Measurements from ENCODE around the gene SLC35A3. TPM values are rescaled to one million over a fixed set of nuclear protein-coding genes. Genes with fewer than 3 reads are reported as not detected.

The SLC35A3 gene
- total and polyA plus RNA-seq, 11 donors, result 4.4 to 10.9 (median 6.9) TPM

DNA sequence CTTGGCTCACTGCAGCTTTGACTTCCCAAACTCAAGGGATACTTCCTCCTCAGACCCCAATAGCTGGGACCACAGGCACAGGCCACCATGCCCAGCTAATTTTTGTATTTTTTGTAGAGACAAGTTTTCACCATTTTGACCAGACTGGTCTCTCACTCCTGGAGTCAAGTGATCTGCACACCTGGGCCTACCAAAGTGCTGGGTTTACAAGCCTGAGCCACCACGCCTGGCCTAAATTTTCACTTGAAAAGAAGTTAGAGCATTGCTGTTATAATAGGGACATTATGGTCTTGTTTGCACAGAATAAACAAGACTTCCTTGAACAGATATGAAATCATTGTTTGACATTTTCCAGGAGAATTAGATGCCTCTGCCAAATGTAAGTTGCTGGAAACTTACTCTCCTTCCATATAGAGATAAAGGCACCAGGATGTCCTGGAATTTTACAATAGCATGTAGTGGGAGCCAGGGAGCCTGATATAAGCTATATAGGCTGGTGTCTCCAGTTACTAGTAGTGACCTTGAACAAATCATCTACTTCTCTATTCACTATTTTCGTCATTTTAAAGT, 16.9 kb downstream of the SLC35A3 start:
- Histone ChIP-seq H3K9me3 (peaks cover 0 to 26% (median 7%) of the 10 kb centered on the region in 12 donors), H3K27me3 (no peaks in the 10 kb centered on the region), H3K36me3 (peaks cover 0 to 6% (median 0%) of the 10 kb centered on the region in 9 donors), H3K4me3 (no peak overlapping the region), H3K4me1 (peaks cover 0 to 11% (median 2%) of the 10 kb centered on the region in 12 donors), H3K27ac (peak overlapping the region in 2 of 12 donors; percentile 29 to 33)
- ATAC-seq (no peak), DNase-seq (no peak)
- intact Hi-C loops (cut with DNase I), result loop anchor here in 1 of 10 donors (10.0 kb wide), 1 partner anchor 48 kb away; a partner anchor contains a TSS
- WGBS, 4 donors, result 75 to 87% (median 79%) methylated on average over 2 of the region's 2 CpGs
- TF ChIP-seq, protein P1, sequence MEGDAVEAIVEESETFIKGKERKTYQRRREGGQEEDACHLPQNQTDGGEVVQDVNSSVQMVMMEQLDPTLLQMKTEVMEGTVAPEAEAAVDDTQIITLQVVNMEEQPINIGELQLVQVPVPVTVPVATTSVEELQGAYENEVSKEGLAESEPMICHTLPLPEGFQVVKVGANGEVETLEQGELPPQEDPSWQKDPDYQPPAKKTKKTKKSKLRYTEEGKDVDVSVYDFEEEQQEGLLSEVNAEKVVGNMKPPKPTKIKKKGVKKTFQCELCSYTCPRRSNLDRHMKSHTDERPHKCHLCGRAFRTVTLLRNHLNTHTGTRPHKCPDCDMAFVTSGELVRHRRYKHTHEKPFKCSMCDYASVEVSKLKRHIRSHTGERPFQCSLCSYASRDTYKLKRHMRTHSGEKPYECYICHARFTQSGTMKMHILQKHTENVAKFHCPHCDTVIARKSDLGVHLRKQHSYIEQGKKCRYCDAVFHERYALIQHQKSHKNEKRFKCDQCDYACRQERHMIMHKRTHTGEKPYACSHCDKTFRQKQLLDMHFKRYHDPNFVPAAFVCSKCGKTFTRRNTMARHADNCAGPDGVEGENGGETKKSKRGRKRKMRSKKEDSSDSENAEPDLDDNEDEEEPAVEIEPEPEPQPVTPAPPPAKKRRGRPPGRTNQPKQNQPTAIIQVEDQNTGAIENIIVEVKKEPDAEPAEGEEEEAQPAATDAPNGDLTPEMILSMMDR (IDR thresholded peaks at IDR 0.05), result no peak
- TF ChIP-seq POLR2A (IDR thresholded peaks at IDR 0.05), result no peak

DNA sequence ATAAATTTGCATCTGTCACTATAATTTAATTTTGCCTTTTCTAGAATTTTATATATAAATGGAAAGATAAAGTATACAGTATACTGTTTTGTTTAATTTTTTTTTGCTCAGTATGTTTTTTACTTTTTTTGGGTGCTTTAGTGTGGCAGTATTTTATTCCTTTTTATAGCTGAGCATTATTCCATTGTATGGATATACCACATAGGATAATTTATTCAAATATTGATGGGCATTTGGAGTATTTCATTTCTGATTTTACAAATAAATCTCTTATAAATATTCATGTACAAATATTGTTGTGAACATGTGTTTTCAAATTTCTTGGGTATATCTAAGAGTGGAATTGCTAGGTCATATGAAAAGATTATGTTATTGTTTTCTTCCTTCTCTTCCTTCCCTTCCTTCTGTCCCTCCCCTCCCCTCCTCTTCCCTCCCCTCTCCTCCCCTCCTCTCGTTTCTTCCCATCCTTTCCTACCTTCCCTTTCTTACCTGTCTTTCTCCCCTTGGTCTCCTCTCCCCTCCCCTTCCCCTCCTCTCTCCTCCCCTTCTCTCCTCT, 18.5 kb downstream of the SLC35A3 start:
- H3K9me3 ChIP-seq, result peaks cover 0 to 38% (median 15%) of the 10 kb centered on the region in 12 donors
- no peaks in the 10 kb centered on the region for H3K27me3 ChIP-seq
- DNase-seq (no peak), ATAC-seq (no peak)
- intact Hi-C loops (cut with DNase I), result loop anchor here in 1 of 10 donors (10.0 kb wide), 1 partner anchor 47 kb away; a partner anchor contains a TSS
- peaks cover 0 to 11% (median 0%) of the 10 kb centered on the region in 9 donors for H3K36me3 ChIP-seq
- H3K4me1 ChIP-seq, result peaks cover 0 to 11% (median 2%) of the 10 kb centered on the region in 12 donors
- 84 to 95% (median 90%) methylated on average over 1 of the region's 1 CpG for WGBS, 4 donors
- no peak overlapping the region for H3K4me3 ChIP-seq
- no peak overlapping the region for H3K27ac ChIP-seq
- TF ChIP-seq POLR2A (IDR thresholded peaks at IDR 0.05), result no peak

DNA sequence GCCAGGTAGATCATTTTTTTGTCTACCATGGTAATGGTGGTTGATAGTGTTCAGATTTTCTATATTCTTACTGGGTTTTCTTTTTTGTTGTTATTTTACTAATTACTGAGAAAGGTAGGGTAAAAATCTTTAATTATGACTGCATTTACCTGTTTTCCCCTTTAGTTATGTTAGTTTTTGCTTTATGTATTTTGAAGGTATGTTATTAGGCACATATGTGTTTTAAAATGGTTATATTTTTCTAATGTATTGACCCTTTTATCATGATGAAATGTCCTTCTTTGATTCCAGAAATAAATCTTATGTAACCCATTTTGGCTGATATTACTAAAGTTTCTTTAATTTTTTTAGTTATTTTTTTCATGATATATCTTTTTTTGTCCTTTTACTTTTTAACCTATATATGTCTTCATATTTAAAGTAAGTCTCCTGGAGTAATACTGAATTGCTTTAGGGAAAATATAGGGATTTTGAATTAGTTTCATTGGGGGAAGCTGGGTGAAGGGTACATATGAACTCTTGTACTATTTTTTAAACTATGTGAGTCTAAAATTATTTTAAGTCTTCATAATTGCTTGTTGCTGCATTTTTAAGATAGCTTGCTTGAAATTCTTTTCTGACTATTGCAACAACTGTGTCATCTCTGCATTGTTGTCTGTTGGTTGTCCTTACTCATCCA, 22.4 kb downstream of the SLC35A3 start:
- DNase-seq, result no peak
- no peak for ATAC-seq
- no peak overlapping the region for H3K4me3 ChIP-seq
- H3K27ac ChIP-seq, result no peak overlapping the region
- peaks cover 0 to 30% (median 16%) of the 10 kb centered on the region in 9 donors for H3K36me3 ChIP-seq
- TF ChIP-seq POLR2A (IDR thresholded peaks at IDR 0.05), result no peak
- TF ChIP-seq, protein P1 (IDR thresholded peaks at IDR 0.05), result no peak
- peaks cover 0 to 22% (median 13%) of the 10 kb centered on the region in 12 donors for H3K9me3 ChIP-seq
- H3K27me3 ChIP-seq, result no peaks in the 10 kb centered on the region
- intact Hi-C loops (cut with DNase I), result no loop called here
- peaks cover 0 to 2% (median 0%) of the 10 kb centered on the region in 12 donors for H3K4me1 ChIP-seq

DNA sequence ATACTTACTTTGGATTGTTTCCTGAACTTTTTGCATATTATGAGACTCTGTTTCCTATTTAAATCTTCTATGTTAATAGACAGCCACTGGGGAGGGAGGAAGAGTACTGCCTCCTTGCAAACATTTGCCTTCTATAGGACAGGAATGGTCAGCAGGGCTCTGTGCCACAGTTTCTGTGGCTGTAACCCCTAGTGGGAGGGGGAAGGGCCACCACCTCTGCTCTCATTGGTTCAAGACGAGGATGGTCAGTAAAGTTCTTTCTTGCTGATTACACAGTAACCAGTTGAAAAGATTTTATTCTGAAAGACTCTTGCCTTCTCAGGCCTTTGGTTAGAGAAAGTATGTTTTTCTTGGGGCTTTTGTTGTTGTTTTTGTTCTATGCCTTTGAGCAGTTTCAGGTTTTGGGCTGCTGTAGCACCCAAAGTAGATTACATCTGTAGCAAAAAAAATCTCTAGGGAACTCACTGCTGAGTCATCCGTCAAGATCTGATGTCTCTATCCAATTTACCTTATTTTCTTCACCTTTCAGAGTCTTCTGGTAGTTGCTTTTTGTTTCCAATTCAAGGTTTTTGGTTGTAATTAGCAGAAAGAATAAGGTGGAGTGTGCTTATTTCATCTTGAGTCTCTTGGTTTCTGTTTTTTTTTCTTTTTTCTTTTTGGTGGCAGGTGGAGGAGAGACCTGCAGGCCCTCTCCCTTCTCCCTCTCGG, 23.1 kb downstream of the SLC35A3 start:
- H3K9me3 ChIP-seq, result peaks cover 0 to 22% (median 13%) of the 10 kb centered on the region in 12 donors
- WGBS, 4 donors, result 73 to 92% (median 90%) methylated on average over 3 of the region's 3 CpGs
- H3K4me1 ChIP-seq, result no peaks in the 10 kb centered on the region
- DNase-seq (no peak), ATAC-seq (no peak)
- no peak for TF ChIP-seq POLR2A (IDR thresholded peaks at IDR 0.05)
- TF ChIP-seq, protein P1 (IDR thresholded peaks at IDR 0.05), result no peak
- H3K4me3 ChIP-seq, result no peak overlapping the region
- intact Hi-C loops (cut with DNase I), result no loop called here
- H3K27me3 ChIP-seq, result no peaks in the 10 kb centered on the region
- H3K36me3 ChIP-seq, result peaks cover 0 to 30% (median 16%) of the 10 kb centered on the region in 9 donors
- H3K27ac ChIP-seq, result no peak overlapping the region
